GM12801 (cell line): ENCODE results near the gene CEACAM4.

Source experiments
- TF ChIP-seq, protein P1 (sequence below): IDR thresholded peaks from one replicate; pipeline ENCODE4 v1.5.1; 2011; ENCODE audit warnings: control low read depth; ENCODE audit not compliant: insufficient read length; ENCODE audit errors: extremely low read depth

The CEACAM4 gene

GRCh38 chr19:41616792-41617621, 9.9 kb downstream of the CEACAM4 start:
- TF ChIP-seq, protein P1, sequence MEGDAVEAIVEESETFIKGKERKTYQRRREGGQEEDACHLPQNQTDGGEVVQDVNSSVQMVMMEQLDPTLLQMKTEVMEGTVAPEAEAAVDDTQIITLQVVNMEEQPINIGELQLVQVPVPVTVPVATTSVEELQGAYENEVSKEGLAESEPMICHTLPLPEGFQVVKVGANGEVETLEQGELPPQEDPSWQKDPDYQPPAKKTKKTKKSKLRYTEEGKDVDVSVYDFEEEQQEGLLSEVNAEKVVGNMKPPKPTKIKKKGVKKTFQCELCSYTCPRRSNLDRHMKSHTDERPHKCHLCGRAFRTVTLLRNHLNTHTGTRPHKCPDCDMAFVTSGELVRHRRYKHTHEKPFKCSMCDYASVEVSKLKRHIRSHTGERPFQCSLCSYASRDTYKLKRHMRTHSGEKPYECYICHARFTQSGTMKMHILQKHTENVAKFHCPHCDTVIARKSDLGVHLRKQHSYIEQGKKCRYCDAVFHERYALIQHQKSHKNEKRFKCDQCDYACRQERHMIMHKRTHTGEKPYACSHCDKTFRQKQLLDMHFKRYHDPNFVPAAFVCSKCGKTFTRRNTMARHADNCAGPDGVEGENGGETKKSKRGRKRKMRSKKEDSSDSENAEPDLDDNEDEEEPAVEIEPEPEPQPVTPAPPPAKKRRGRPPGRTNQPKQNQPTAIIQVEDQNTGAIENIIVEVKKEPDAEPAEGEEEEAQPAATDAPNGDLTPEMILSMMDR: no peak

DNA sequence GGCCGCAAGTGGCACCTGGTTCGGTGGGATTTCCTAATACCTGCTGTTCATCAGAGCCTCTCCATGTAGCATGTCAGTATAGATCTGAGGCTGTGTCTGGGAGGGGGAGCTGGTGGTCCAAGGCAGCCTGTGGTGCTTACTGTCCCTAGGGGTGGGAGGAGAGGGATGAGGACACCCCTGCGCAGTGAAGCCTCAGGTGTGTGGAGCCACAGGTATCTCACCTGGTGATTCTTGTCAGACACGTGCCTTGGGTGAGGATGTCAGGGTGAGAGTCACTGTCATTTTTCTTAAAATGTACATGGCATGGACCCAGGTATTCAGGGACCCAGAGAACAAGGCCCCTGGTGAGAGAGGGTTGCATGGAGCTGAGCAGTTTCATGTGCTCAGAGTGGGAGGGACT, 11.7 kb downstream of the CEACAM4 start:
- TF ChIP-seq, protein P1: no peak

DNA sequence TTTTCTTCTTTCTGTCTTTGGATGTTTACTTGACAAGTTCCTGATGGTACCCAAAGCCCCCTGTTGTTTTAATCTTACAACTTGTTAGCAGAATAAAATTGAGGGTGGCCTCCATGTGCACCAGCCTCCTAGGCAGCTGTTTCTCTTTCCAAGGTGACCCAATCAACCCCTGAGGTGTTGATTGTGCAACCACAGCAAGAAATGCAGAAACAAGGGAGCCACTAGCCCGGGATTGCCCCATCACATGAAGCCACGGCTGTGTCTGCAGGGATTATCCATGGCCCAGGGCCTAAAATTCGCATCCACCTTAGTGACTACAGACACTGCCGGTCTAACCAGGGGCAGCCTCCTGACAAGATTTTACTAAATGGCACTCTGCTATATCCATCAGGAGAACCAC, 14.4 kb downstream of the CEACAM4 start:
- TF ChIP-seq, protein P1: no peak

DNA sequence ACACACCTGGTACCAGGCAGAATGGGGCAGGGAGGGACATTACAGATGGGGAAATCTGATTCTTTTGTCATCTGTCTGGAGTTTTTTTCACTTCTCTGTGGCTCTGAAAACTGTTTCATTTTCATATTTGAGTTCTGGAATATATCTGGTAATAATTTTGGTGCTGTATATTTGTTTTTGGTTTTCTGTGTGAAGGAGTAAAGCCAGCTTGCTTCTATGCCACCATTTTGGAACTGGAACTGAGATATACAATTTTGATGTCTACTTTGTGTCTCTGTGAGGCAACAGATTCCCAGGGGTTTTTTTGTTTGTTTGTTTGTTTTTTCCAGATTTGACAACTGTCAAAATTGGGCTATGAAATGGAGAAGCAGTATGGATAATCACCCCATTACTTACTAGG, 16.1 kb downstream of the CEACAM4 start:
- TF ChIP-seq, protein P1: no peak

DNA sequence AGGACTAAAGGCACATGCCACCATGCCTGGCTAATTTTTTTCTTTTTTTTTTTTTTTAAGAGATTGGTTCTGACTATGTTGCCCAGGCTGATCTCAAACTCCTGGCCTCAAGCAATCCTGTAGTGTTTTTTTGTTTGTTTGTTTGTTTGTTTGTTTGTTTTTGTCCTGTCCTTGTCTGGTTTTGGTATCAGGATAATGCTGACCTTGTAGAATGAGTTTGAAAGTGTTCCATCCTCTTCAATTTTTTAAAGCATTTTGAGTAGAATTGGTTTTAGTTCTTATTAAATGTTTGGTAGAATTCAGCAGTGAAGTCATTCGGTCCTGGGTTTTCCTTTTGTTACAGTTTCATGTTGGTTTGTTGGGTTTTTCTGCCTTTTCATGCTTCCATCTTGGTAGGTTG, 19.2 kb downstream of the CEACAM4 start:
- TF ChIP-seq, protein P1: no peak

DNA sequence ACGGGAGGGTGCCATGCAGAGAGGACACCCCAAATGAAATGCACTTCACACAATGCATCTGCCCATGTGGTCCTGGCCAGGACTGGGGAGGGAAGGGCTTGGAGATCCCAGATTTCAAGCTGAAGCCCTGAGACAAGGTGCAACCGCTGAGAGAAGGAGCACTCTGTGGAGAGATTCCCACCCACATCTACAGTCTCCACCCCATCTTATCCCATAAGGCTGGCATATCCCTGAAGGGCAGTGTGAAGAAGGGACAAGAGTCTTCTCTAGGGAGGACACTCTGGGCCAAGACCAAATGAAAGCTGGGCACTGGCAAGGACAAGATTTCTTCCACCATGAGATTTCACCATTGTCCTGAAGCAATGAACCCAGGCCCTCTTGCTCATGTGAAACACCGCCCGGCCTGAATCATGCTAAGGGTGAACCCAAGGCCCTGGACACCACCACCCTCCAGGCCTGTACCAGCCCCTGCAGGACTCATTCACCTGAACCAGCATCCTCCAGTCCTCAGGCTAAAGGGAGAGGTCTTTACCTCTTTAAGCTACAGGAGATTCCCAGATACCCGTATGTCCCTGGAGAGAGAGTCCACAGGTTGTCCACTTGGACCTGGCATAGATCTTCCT, 20.5 kb downstream of the CEACAM4 start:
- TF ChIP-seq, protein P1: no peak

DNA sequence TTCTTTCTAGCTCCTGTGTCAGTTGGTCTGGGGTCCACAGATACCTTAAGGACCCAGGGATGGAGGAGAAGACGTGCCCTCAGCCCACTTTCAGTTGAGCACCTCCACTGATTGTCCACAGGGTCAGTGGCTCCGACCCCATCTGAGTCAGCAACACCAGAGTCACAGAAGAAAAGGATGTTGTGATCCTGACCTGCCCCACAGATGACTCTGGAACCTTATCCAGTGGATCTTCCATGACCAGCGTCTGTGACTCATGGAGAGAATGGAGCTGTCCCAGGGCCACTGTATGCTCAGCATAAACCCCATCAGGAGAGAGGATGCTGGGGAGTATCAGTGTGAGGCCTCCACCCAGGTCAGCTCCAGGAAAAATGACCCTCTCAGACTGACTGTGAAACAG, 22.0 kb downstream of the CEACAM4 start:
- TF ChIP-seq, protein P1: no peak
